Glutamatergic neuron (in vitro differentiated cells): ENCODE results near the gene INTS6. TPM values are rescaled to one million over a fixed set of nuclear protein-coding genes. Genes with fewer than 3 reads are reported as not detected.

Experiments used
- DNase-seq: peaks from one replicate; pipeline ENCODE4 v3.0.0; 2022
- H3K27ac Mint-ChIP-seq: one replicate; pipeline ENCODE4 v1.8.0; 2020; ENCODE audit warnings: mild to moderate bottlenecking, mixed read lengths, inconsistent platforms; ENCODE audit not compliant: unreplicated experiment
- H3K27me3 Mint-ChIP-seq: one replicate; pipeline ENCODE4 v1.8.0; 2020; ENCODE audit warnings: mild to moderate bottlenecking, moderate library complexity, mixed read lengths, inconsistent platforms; ENCODE audit not compliant: unreplicated experiment
- H3K36me3 Mint-ChIP-seq: one replicate; pipeline ENCODE4 v1.8.0; 2020; ENCODE audit warnings: mild to moderate bottlenecking, mixed read lengths, inconsistent platforms; ENCODE audit not compliant: unreplicated experiment
- H3K4me1 Mint-ChIP-seq: one replicate; pipeline ENCODE4 v1.8.0; 2020; ENCODE audit warnings: mild to moderate bottlenecking, low read depth, mixed read lengths, inconsistent platforms; ENCODE audit not compliant: unreplicated experiment
- H3K4me3 Mint-ChIP-seq: one replicate; pipeline ENCODE4 v1.8.0; 2020; ENCODE audit warnings: mild to moderate bottlenecking, mixed read lengths, inconsistent platforms; ENCODE audit not compliant: unreplicated experiment
- H3K9me3 Mint-ChIP-seq: one replicate; pipeline ENCODE4 v1.8.0; 2020; ENCODE audit warnings: mild to moderate bottlenecking, moderate library complexity, mixed read lengths, inconsistent platforms; ENCODE audit not compliant: unreplicated experiment
- CTCF ChIP-seq: fragments of 200-600 bp; sonication (generic); IDR thresholded peaks from one replicate; pipeline ENCODE4 v1.5.0; 2021; ENCODE audit not compliant: partially characterized antibody, unreplicated experiment
- total RNA-seq: library from RNA; stranded (reverse); fragmentation: NEBNext Ultra II Directional; extraction: Animal tissue kit (Norgen Biotek cat#: 25700); gene quantifications from one replicate; pipeline ENCODE4 v1.2.1, GENCODE V29; 2021; ENCODE audit not compliant: unreplicated experiment

Gene INTS6
- total RNA-seq, 1 donor from 2014 or later, result 35.6 TPM

DNA sequence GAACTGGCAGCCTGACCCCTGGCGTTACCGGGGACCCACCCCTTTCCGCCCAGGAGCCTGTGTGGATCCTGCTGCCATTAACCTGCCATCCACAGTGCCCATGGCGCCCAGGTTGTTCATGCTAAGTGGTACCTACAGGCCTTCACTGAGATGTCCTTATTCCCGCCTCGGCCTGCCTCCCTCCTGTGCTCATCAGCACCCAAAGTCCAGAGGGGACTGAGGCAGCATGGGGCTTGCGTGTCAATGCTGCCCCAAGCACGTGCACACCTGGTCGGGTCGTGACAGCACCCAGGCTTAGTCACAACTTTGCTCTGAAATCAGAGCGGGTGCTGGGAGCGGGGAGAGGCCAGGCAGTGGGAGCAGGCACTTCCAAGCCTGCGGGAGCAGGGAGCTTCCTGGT, 3.7 kb upstream of the INTS6 start:
- Mint-ChIP-seq H3K4me3 (no peak overlapping the region), H3K9me3 (peaks cover 6% of the 10 kb centered on the region), H3K36me3 (no peaks in the 10 kb centered on the region), H3K27me3 (peaks cover 11% of the 10 kb centered on the region), H3K4me1 (peaks cover 2% of the 10 kb centered on the region), H3K27ac (no peak overlapping the region)
- DNase-seq, result no peak
- no peak for TF ChIP-seq CTCF

- no peaks in the 10 kb centered on the region for H3K36me3 Mint-ChIP-seq
- DNase-seq, result no peak
- peaks cover 11% of the 10 kb centered on the region for H3K9me3 Mint-ChIP-seq
- peaks cover 11% of the 10 kb centered on the region for H3K27me3 Mint-ChIP-seq
- no peak for TF ChIP-seq CTCF
- H3K27ac Mint-ChIP-seq, result no peak overlapping the region
- peaks cover 2% of the 10 kb centered on the region for H3K4me1 Mint-ChIP-seq
- H3K4me3 Mint-ChIP-seq, result no peak overlapping the region
Measured at GRCh38 chr13:51455532-51455931, 2.7 kb upstream of the INTS6 start.

- peaks cover 2% of the 10 kb centered on the region for H3K4me1 Mint-ChIP-seq
- TF ChIP-seq CTCF, result no peak
- no peaks in the 10 kb centered on the region for H3K36me3 Mint-ChIP-seq
- H3K4me3 Mint-ChIP-seq, result peak overlapping the region; percentile 93
- H3K9me3 Mint-ChIP-seq, result peaks cover 11% of the 10 kb centered on the region
- DNase-seq, result peak; percentile 23
- H3K27ac Mint-ChIP-seq, result peak overlapping the region; percentile 89
- peaks cover 11% of the 10 kb centered on the region for H3K27me3 Mint-ChIP-seq
Measured at GRCh38 chr13:51453959-51454703, 1.3 kb upstream of the INTS6 start.

DNA sequence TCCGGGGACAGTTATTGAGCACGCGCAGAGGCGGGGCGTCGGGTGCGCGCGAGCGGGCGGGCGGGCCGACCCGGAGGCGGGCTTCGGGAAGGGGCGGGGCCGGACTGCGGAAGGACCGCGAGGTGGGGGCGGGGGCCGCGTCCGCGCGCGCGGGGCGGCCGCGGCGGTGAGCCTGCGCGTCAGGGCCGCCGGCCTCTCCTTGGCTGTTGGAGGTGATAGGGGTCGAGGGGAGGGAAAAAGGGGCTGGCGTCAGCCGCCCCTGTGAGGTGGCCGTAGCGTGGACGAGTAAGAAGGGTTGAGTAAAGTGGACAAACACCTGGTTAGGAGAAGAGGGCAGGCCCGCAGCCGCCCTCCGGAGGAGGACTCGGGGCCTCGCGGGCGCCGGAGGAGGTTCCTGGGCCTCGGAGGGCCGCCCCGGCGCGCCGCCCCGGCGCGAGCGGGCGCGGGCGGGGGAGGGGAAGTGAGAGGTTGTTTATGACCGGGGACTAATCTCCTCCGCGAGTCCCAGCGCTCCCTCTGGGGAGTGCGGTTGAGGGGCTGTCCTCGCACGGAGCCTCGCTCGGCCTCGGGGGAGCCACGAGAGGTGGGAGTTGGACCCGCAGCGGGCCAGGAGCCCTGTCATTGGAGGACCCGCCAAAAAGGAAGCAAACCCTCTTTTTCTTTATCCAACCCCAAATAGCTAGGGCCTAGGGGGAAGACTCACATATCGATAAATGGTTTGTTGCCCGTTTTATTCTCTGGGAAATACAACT, 547 bp upstream of the INTS6 start:
- Mint-ChIP-seq H3K4me1 (peaks cover 2% of the 10 kb centered on the region), H3K27ac (peak overlapping the region; percentile 91), H3K36me3 (no peaks in the 10 kb centered on the region), H3K9me3 (peaks cover 11% of the 10 kb centered on the region), H3K27me3 (peaks cover 11% of the 10 kb centered on the region), H3K4me3 (peak overlapping the region; percentile 93)
- peak; percentile 77 for DNase-seq
- TF ChIP-seq CTCF, result no peak
